ENCODE measurements around the gene RPGR. TPM values are rescaled to one million over a fixed set of nuclear protein-coding genes. Genes with fewer than 3 reads are reported as not detected.

RPGR gene
- total and polyA plus RNA-seq, 2 donors from 2014 or later = 5.4 to 23.0 TPM

DNA sequence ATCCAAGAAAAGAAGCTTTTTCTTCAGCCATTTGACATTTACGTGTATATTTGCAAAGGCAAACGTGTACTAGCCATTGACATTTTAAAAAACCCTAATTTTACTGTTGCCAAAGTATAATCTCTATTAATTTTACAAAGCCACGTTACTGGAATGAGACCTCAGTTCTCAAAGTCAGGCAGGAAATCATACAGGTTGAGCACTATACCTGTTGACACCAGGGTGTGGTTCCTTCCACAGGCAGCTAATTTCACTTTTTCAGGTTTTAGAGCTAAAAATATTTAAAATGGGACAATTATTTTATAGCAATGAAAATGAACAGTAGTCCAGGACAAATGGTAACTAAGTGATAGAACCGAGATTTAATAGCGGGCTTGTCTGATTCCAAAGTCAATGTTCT lies 6.5 kb downstream of the RPGR start:
- FAIRE-seq = no peak
- Histone ChIP-seq H3K9ac (ENCODE audit: low read length in 3 of 3) (no peak overlapping the region), H3K27me3 (ENCODE audit: control insufficient read depth, insufficient read depth, low read length) (no peaks in the 10 kb centered on the region), H3K27ac (ENCODE audit: low read depth in 2 of 2, low read length in 2 of 2) (no peak overlapping the region), H3K9me3 (ENCODE audit: control insufficient read depth in 2 of 3, insufficient read depth in 1 of 3, low read length in 3 of 3) (no peaks in the 10 kb centered on the region), H3K4me1 (ENCODE audit: control insufficient read depth in 2 of 3, insufficient read depth in 2 of 3, low read depth in 1 of 3, low read length in 3 of 3) (no peaks in the 10 kb centered on the region), H3K36me3 (ENCODE audit: control insufficient read depth in 2 of 3, insufficient read depth in 3 of 3, low read length in 3 of 3) (no peaks in the 10 kb centered on the region), H3K4me3 (ENCODE audit: low read length in 3 of 3) (no peak overlapping the region)
- TF ChIP-seq CTCF (IDR thresholded peaks at IDR 0.05; ENCODE audit: borderline replicate concordance, extremely low read depth, insufficient read depth) = no peak
- DNase-seq = no peak
- intact Hi-C loops (cut with DNase I) = no loop called here

- DNase-seq = no peak
Measured at GRCh38 chrX:38318606-38319005, 8.7 kb downstream of the RPGR start.

DNA sequence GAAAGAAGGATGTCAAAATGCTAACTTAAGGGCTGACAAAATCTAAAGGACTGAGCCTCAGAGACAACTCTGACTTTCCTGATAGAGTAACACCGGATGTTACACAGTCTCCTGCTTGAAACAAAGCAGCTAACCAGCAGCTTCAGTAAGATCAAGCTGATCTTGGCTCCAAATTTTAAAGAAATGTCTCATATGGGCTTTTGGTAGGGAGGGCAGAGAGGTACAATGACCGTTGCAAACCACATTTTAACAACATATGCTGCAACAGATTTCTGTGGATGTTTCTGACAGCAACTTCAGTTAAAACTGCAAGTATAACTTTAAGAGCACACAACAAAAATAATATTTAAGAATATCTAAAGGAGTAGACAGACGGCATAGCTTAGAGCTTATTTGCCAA lies 9.1 kb downstream of the RPGR start:
- no peak for TF ChIP-seq CTCF (IDR thresholded peaks at IDR 0.05; ENCODE audit: borderline replicate concordance, extremely low read depth, insufficient read depth)
- no peaks in the 10 kb centered on the region for H3K4me1 ChIP-seq (ENCODE audit: control insufficient read depth in 2 of 3, insufficient read depth in 2 of 3, low read depth in 1 of 3, low read length in 3 of 3)
- H3K36me3 ChIP-seq (ENCODE audit: control insufficient read depth in 2 of 3, insufficient read depth in 3 of 3, low read length in 3 of 3) = no peaks in the 10 kb centered on the region
- no peaks in the 10 kb centered on the region for H3K9me3 ChIP-seq (ENCODE audit: control insufficient read depth in 2 of 3, insufficient read depth in 1 of 3, low read length in 3 of 3)
- no peak overlapping the region for H3K27ac ChIP-seq (ENCODE audit: low read depth in 2 of 2, low read length in 2 of 2)
- FAIRE-seq (no peak), DNase-seq (no peak)
- no peak overlapping the region for H3K9ac ChIP-seq (ENCODE audit: low read length in 3 of 3)
- intact Hi-C loops (cut with DNase I) = no loop called here
- H3K27me3 ChIP-seq (ENCODE audit: control insufficient read depth, insufficient read depth, low read length) = no peaks in the 10 kb centered on the region
- H3K4me3 ChIP-seq (ENCODE audit: low read length in 3 of 3) = no peak overlapping the region

More at GRCh38 chrX:38318606-38319005, 8.7 kb downstream of the RPGR start:
- Histone ChIP-seq H3K9ac (ENCODE audit: low read length in 3 of 3) (no peak overlapping the region), H3K4me3 (ENCODE audit: low read length in 3 of 3) (no peak overlapping the region), H3K27me3 (ENCODE audit: control insufficient read depth, insufficient read depth, low read length) (no peaks in the 10 kb centered on the region), H3K27ac (ENCODE audit: low read depth in 2 of 2, low read length in 2 of 2) (no peak overlapping the region), H3K4me1 (ENCODE audit: control insufficient read depth in 2 of 3, insufficient read depth in 2 of 3, low read depth in 1 of 3, low read length in 3 of 3) (no peaks in the 10 kb centered on the region), H3K9me3 (ENCODE audit: control insufficient read depth in 2 of 3, insufficient read depth in 1 of 3, low read length in 3 of 3) (no peaks in the 10 kb centered on the region), H3K36me3 (ENCODE audit: control insufficient read depth in 2 of 3, insufficient read depth in 3 of 3, low read length in 3 of 3) (no peaks in the 10 kb centered on the region)
- no peak for FAIRE-seq
- intact Hi-C loops (cut with DNase I) = no loop called here
- no peak for TF ChIP-seq CTCF (IDR thresholded peaks at IDR 0.05; ENCODE audit: borderline replicate concordance, extremely low read depth, insufficient read depth)

DNA sequence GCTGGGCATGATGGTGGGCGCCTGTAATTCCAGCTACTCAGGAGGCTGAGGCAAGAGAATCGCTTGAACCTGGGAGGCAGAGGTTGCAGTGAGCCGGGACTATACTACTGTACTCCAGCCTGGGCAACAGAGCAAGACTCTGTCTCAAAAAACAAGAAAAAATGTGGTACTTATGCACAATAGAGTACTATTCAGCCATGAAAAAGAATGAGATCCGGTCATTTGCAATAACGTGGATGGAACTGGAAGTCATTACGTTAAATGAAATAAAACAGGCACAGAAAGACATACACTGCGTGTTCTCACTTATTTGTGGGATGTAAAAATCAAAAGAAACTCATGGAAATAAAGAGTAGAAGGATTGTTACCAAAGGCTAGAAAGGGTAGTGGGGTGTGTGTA lies 12.1 kb downstream of the RPGR start:
- DNase-seq (no peak), FAIRE-seq (no peak)
- no peak for TF ChIP-seq CTCF (IDR thresholded peaks at IDR 0.05; ENCODE audit: borderline replicate concordance, extremely low read depth, insufficient read depth)
- intact Hi-C loops (cut with DNase I) = no loop called here
- Histone ChIP-seq H3K9me3 (ENCODE audit: control insufficient read depth in 2 of 3, insufficient read depth in 1 of 3, low read length in 3 of 3) (no peaks in the 10 kb centered on the region), H3K27me3 (ENCODE audit: control insufficient read depth, insufficient read depth, low read length) (no peaks in the 10 kb centered on the region), H3K4me3 (ENCODE audit: low read length in 3 of 3) (no peak overlapping the region), H3K4me1 (ENCODE audit: control insufficient read depth in 2 of 3, insufficient read depth in 2 of 3, low read depth in 1 of 3, low read length in 3 of 3) (no peaks in the 10 kb centered on the region), H3K36me3 (ENCODE audit: control insufficient read depth in 2 of 3, insufficient read depth in 3 of 3, low read length in 3 of 3) (no peaks in the 10 kb centered on the region), H3K27ac (ENCODE audit: low read depth in 2 of 2, low read length in 2 of 2) (no peak overlapping the region), H3K9ac (ENCODE audit: low read length in 3 of 3) (no peak overlapping the region)
